ENCODE measurements around the gene PMAIP1.
"Not testable (repeated sequence)": the region's sequence is repeated elsewhere in the genome, so short reads cannot be mapped to it uniquely, and the experiment has no call there.

Gene PMAIP1

DNA sequence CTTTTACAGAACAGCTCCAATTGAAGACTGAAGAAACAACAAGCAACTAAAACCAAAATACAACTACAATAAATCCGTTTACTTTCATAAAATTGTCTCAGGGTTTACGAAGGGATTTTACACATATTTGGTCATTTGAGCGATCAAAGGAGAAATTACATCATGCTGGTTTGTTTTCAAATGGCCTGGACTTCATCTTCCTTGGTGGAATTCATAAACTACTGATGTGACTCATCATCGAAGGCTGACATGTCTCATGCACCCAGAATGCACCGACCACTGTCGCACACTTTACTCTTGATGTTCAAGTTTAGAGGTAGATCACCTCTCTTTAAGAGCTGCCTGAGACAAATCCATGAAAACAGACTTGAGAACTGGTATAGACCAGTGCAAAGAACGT, 25.6 kb upstream of the PMAIP1 start:
- H3K4me3 ChIP-seq (ENCODE audit: low read length), result no peak overlapping the region
- TF ChIP-seq, protein P1, sequence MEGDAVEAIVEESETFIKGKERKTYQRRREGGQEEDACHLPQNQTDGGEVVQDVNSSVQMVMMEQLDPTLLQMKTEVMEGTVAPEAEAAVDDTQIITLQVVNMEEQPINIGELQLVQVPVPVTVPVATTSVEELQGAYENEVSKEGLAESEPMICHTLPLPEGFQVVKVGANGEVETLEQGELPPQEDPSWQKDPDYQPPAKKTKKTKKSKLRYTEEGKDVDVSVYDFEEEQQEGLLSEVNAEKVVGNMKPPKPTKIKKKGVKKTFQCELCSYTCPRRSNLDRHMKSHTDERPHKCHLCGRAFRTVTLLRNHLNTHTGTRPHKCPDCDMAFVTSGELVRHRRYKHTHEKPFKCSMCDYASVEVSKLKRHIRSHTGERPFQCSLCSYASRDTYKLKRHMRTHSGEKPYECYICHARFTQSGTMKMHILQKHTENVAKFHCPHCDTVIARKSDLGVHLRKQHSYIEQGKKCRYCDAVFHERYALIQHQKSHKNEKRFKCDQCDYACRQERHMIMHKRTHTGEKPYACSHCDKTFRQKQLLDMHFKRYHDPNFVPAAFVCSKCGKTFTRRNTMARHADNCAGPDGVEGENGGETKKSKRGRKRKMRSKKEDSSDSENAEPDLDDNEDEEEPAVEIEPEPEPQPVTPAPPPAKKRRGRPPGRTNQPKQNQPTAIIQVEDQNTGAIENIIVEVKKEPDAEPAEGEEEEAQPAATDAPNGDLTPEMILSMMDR (conservative IDR thresholded peaks at IDR 0.05; ENCODE audit: low read depth, low read length), result no peak
- DNase-seq (ENCODE audit: low read depth), result peak; percentile 43

DNA sequence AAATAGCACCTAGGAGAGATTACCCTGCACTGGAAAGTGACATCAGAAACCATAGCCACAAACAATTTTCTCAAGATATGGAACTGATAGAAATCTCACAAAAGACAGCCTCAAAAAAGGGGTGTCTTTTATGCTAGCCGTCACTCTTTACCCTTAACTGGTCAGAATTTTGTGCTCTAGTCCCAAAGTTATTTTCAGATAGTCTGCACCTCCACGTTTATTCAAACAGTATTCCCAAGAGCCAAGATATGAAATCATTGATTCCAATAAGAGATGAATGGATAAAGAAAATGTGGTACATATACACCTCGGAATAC, 23.5 kb upstream of the PMAIP1 start:
- TF ChIP-seq, protein P1 (conservative IDR thresholded peaks at IDR 0.05; ENCODE audit: low read depth, low read length), result no peak
- H3K4me3 ChIP-seq (ENCODE audit: low read length), result no peak overlapping the region
- DNase-seq (ENCODE audit: low read depth), result no peak

DNA sequence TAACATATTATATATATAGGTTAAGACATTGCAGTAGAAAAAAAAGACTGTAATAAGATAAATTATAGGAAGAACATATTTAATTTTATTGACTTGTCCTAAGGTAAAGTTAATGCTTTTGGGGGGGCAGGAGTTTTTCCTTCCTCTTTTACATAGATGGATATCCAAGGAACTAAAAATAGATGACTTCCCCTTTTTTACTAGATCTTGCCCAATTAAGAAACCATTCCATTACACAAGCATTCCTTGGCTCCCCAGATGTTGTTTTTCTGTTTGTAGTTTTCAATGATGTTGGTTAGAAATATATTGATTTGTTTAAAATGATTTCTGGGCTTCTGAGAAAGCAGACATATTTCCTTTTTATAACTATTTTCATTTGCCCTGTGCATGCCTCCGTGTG, 22.4 kb upstream of the PMAIP1 start:
- TF ChIP-seq, protein P1 (conservative IDR thresholded peaks at IDR 0.05; ENCODE audit: low read depth, low read length), result no peak

DNA sequence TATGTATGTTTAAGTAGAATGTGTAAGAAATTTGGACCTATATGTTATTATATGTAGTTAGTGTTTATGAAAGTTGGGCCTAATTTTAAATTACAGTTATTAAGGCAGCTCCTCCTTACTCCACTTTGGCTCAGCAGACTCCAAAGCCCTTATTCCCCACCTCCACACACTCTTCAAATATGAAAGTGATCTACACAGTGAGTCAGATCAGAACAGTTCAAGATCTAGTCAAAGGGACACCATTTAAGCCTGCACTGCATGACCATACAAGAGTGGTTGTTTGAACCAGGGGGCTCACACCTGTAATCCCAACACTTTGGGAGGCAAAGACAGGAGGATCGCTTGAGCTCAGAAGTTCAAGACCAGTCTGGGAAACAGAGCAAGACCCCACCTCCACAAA, 21.2 kb upstream of the PMAIP1 start:
- DNase-seq (ENCODE audit: low read depth), result no peak
- no peak overlapping the region for H3K4me3 ChIP-seq (ENCODE audit: low read length)
- TF ChIP-seq, protein P1 (conservative IDR thresholded peaks at IDR 0.05; ENCODE audit: low read depth, low read length), result no peak

More for the DNA sequence above, 22.4 kb upstream of the PMAIP1 start:
- no peak overlapping the region for H3K4me3 ChIP-seq (ENCODE audit: low read length)
- no peak for DNase-seq (ENCODE audit: low read depth)

DNA sequence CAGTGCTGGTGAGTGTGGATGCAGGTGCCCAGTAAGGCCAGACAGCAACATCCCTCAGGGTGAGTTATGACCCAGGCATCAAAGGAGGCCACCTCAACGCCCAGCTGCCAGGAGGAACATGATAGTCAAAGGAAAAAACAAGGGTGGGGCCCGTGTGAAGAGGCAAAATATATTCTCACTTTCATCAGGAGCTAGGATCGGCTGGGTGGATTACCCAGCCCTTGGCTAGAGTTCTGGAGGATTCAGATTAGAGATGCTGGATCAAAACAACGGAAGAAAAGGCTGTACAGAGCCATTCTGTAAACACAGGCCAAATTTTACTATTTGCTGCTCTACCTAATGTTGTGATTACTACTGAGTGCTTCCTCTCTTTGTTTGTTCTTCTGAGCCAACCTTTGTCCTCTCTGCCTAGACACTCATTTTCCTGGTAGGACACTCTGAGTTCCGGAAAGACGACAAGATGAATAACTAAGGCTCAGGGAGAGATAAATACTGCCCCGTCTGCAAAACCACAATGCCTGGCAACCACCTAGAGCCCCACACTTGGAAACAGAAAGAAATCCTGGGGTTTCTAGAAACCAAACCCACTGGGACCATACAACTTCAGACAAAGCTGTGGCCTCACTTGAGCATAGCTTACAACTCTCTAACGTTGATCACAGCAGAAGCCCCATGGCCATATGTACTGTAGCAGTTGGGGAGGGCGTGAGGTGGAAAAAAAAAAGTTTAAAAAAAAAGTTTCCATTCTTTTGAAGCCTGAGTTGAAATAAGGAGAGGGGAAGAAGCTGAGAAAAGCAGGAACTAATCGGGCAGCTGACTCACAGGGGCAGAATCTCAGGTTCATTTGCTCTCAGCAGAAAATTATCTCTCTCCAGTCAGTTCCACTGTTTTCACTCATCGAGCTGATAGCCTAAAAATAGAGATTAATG, 17.8 kb upstream of the PMAIP1 start:
- DNase-seq (ENCODE audit: low read depth), result no peak
- no peak overlapping the region for H3K4me3 ChIP-seq (ENCODE audit: low read length)
- TF ChIP-seq, protein P1 (conservative IDR thresholded peaks at IDR 0.05; ENCODE audit: low read depth, low read length), result no peak

DNA sequence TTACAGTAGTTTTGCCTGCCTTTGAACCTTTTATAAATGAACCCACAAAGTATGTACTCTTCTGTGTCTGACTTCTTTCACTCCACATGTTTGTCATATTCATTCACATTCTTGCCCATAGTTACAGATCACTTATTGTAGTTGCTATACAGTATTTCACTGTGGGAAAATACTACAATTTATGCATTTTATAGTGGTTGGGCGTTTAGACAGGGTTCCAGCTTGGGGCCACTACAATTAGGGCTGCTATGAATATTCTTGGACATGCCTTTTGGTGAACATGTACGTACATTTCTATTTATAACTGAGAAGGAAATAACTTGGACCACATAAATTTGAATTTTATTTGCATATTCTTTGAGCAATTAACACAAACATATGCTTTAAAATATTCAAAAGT, 15.4 kb upstream of the PMAIP1 start:
- DNase-seq (ENCODE audit: low read depth), result no peak
- TF ChIP-seq, protein P1 (conservative IDR thresholded peaks at IDR 0.05; ENCODE audit: low read depth, low read length), result no peak
- no peak overlapping the region for H3K4me3 ChIP-seq (ENCODE audit: low read length)

DNA sequence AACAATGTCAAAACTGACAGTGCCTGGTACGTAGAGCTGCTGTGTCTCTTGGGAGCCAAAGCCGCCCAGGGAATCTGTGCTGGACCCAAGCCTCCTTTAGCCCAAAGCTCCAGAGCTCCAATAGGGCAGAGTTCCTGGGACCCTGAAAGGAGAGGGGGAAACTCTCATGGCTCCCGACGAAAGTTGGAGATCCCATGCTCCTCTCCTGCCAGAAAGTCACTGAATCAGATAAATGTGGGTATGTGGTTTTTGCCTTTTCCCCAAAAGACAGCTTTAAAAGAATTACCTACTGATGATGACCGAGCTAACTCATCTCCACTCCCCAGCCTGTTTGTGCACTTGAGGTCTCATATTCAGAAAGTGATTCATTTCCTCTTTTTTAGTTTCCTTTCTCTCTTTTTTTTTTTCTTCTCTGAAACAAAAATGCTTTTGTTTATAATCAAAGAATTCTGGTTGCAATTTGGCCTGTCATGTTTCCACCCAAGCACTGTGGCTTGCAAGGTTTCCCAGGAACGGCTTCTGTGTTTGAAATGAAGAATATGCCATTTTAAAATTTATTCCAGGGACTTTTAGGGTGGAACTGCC, 14.1 kb upstream of the PMAIP1 start:
- DNase-seq (ENCODE audit: low read depth), result no peak
- peak overlapping the region; percentile 19 for H3K4me3 ChIP-seq (ENCODE audit: low read length)
- TF ChIP-seq, protein P1 (conservative IDR thresholded peaks at IDR 0.05; ENCODE audit: low read depth, low read length), result no peak

DNA sequence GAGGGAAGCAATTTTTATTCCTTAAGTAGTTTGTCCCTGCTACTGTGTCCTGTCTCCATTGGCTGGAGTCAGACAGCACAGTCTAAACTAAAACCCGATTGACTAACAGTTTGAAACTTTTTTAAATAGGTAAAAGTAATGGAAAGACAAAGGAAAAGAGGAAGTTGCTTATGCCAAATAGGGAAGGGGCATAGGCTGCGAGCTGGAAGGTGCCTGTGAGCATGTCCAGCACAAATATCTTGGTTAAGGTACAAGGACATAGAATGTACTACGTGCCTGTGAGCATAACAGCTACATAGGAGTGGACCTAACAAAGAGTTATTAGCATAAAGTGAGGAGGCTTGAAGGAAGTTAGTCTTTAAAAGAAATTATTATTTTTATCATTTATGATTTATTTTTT, 13.4 kb upstream of the PMAIP1 start:
- not testable (repeated sequence) for H3K4me3 ChIP-seq (ENCODE audit: low read length); DNase-seq (ENCODE audit: low read depth)
